ENCODE measurements around the gene ZC3H12A. TPM values are rescaled to one million over a fixed set of nuclear protein-coding genes. Genes with fewer than 3 reads are reported as not detected.

Gene ZC3H12A
- total and polyA plus RNA-seq, 2 of the 4 experiments (the other 2 are of a cell fraction) = 3.8 to 14.2 TPM

DNA sequence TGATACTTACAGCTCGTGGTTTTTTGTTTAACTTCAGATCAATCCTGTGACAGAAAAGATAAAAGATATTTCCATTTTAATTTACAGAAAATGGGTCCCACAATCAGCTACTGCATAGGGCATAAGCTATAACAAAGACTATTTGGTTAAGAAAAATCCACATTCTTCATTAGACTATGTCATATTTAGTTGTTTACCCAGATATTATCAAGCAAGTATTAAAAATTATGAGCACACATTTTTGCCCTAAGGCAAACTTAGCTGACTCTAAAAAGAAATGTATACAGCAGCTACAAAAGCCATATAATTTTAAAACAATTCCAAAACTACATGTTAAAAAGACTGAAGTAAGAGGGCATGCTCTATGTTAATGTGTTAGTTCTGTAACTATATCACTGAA, 21.5 kb downstream of the ZC3H12A start:
- no TSS peak for BruUV-seq (replicated peaks)
- no peak overlapping the region for H3K9ac ChIP-seq (ENCODE audit: low read depth, low read length)
- no peak overlapping the region for H4K91ac ChIP-seq (ENCODE audit: insufficient read depth, low read depth, low read length)
- H3K79me1 ChIP-seq (ENCODE audit: low read depth in 1 of 2, low read length in 2 of 2) = peaks cover 16 to 25% of the 10 kb centered on the region in 2 experiments; a peak in 3 of 4 replicates
- no peak overlapping the region for H2BK120ac ChIP-seq (ENCODE audit: low read depth, low read length)
- dilution Hi-C loops (cut with HindIII; ENCODE audit: low sequenced_read_pairs, unreplicated experiment) (no loop called here), in situ Hi-C loops (cut with MboI; ENCODE audit: low sequenced_read_pairs) (no loop called here), intact Hi-C loops (cut with micrococcal nuclease) (no loop called here)
- WGBS, 2 experiments (ENCODE audit: extremely low coverage in 2 of 2, insufficient read length in 1 of 2) = no CpG with 5 or more reads among the region's 1 CpG
- no peak overlapping the region for H2BK5ac ChIP-seq (ENCODE audit: low read depth, low read length, poor library complexity, severe bottlenecking)
- H3K27me3 ChIP-seq (ENCODE audit: control insufficient read depth, insufficient read depth, low read length) = no peaks in the 10 kb centered on the region
- ChIA-PET CTCF (interaction anchor here (0.6 to 2.2 kb wide), 3 partner anchors 8 to 36 kb away, joined by 6 to 13 read pairs (median 7); partner anchors contain the start of gene MEAF6), POLR2A (ENCODE audit: unreplicated experiment) (no interaction called here)
- no peaks in the 10 kb centered on the region for H3K4me1 ChIP-seq (ENCODE audit: control insufficient read depth, insufficient read depth, low read length)
- H2AFZ ChIP-seq (replicated peaks; ENCODE audit: low read length, poor library complexity) = no peak overlapping the region
- no peak overlapping the region for H3K14ac ChIP-seq (replicated peaks; ENCODE audit: low read depth, low read length)
- H4K8ac ChIP-seq (ENCODE audit: low read depth in 2 of 2, low read length in 2 of 2) = no peak overlapping the region
- no peak overlapping the region for H3K4ac ChIP-seq (ENCODE audit: low read depth, low read length)
- H2BK20ac ChIP-seq (ENCODE audit: low read depth, low read length) = no peak overlapping the region
- no peak overlapping the region for H3K27ac ChIP-seq (ENCODE audit: insufficient read depth, low read length)
- H2BK15ac ChIP-seq (ENCODE audit: low read depth, low read length) = no peak overlapping the region
- no peak overlapping the region for H3K4me2 ChIP-seq (ENCODE audit: low read depth, low read length)
- H3K56ac ChIP-seq (ENCODE audit: extremely low read depth, insufficient read depth, low read length) = no peak overlapping the region
- no peak overlapping the region for H3K18ac ChIP-seq (ENCODE audit: low read depth, low read length)
- DNase-seq = no peak
- H3K4me3 ChIP-seq (ENCODE audit: insufficient read depth, low read depth, low read length) = no peak overlapping the region
- H3K9me3 ChIP-seq (ENCODE audit: control insufficient read depth, insufficient read depth, low read length) = no peaks in the 10 kb centered on the region
- no peaks in the 10 kb centered on the region for H3K9me1 ChIP-seq (ENCODE audit: insufficient read depth, low read length)
- H2AK9ac ChIP-seq (replicated peaks; ENCODE audit: low read depth, low read length, poor library complexity) = no peak overlapping the region
- peaks cover 29% of the 10 kb centered on the region for H3K36me3 ChIP-seq (ENCODE audit: control insufficient read depth, insufficient read depth, low read length)
- H4K5ac ChIP-seq (ENCODE audit: low read depth, low read length) = no peak overlapping the region
- TF ChIP-seq, protein P1, sequence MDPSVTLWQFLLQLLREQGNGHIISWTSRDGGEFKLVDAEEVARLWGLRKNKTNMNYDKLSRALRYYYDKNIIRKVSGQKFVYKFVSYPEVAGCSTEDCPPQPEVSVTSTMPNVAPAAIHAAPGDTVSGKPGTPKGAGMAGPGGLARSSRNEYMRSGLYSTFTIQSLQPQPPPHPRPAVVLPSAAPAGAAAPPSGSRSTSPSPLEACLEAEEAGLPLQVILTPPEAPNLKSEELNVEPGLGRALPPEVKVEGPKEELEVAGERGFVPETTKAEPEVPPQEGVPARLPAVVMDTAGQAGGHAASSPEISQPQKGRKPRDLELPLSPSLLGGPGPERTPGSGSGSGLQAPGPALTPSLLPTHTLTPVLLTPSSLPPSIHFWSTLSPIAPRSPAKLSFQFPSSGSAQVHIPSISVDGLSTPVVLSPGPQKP (IDR thresholded peaks at IDR 0.05; ENCODE audit: borderline replicate concordance, low read depth, low read length) = no peak
- no peak for TF ChIP-seq MXI1 (IDR thresholded peaks at IDR 0.05; ENCODE audit: borderline replicate concordance, low read depth, low read length)
- no peak for TF ChIP-seq CEBPB (IDR thresholded peaks at IDR 0.05; ENCODE audit: low read depth, low read length)
- TF ChIP-seq, protein P2, sequence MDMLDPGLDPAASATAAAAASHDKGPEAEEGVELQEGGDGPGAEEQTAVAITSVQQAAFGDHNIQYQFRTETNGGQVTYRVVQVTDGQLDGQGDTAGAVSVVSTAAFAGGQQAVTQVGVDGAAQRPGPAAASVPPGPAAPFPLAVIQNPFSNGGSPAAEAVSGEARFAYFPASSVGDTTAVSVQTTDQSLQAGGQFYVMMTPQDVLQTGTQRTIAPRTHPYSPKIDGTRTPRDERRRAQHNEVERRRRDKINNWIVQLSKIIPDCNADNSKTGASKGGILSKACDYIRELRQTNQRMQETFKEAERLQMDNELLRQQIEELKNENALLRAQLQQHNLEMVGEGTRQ (IDR thresholded peaks at IDR 0.05; ENCODE audit: low read depth, low read length) = no peak
- no peak for TF ChIP-seq MAFK (IDR thresholded peaks at IDR 0.05; ENCODE audit: low read depth, low read length)
- no peak for TF ChIP-seq RAD21 (IDR thresholded peaks at IDR 0.05; ENCODE audit: low read length)
- no peak for TF ChIP-seq RFX5 (IDR thresholded peaks at IDR 0.05; ENCODE audit: low read depth, low read length)
- TF ChIP-seq CHD1 (IDR thresholded peaks at IDR 0.05; ENCODE audit: low read depth, low read length) = no peak
- TF ChIP-seq, protein P3, sequence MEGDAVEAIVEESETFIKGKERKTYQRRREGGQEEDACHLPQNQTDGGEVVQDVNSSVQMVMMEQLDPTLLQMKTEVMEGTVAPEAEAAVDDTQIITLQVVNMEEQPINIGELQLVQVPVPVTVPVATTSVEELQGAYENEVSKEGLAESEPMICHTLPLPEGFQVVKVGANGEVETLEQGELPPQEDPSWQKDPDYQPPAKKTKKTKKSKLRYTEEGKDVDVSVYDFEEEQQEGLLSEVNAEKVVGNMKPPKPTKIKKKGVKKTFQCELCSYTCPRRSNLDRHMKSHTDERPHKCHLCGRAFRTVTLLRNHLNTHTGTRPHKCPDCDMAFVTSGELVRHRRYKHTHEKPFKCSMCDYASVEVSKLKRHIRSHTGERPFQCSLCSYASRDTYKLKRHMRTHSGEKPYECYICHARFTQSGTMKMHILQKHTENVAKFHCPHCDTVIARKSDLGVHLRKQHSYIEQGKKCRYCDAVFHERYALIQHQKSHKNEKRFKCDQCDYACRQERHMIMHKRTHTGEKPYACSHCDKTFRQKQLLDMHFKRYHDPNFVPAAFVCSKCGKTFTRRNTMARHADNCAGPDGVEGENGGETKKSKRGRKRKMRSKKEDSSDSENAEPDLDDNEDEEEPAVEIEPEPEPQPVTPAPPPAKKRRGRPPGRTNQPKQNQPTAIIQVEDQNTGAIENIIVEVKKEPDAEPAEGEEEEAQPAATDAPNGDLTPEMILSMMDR (conservative IDR thresholded peaks at IDR 0.05; ENCODE audit: low read depth, low read length) = no peak
- 0 out of 2 replicates have a peak, but pooled peaks cover 4% of the 10 kb centered on the region for H4K20me1 ChIP-seq (ENCODE audit: insufficient read depth, low read length)
- peak; percentile 49; the same call in 1 of the 2 replicates for ATAC-seq (ENCODE audit: low read depth)
- H3K23ac ChIP-seq (ENCODE audit: low read depth, low read length) = no peak overlapping the region
- H2AK5ac ChIP-seq (ENCODE audit: low read depth, low read length) = no peak overlapping the region

Measured in IMR-90 (cell line).